ENCODE measurements around the gene ZNF541.
"Not testable (repeated sequence)": the region's sequence is repeated elsewhere in the genome, so short reads cannot be mapped to it uniquely, and the experiment has no call there.

Gene ZNF541

DNA sequence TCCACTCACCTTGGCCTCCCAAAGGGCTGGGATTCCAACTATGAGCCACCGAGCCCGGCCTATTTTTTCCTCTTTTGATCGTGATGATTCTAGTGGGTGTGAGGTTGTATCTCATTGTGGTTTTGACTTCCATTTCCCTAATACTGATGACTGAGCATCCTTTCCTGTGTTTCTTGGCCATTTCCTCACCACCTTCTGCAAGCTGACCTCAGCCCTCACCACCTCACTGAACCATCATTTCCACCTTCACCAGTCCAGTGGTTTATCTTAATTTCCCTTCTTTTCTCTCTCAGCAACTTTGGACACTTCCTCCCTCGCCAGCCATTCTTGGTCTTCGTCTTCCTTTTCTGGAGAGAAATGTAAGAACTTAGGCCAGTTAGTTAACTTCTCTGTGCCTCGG is 23.0 kb upstream of the ZNF541 start:
- WGBS, result 89% methylated on average over 5 of the region's 6 CpGs

DNA sequence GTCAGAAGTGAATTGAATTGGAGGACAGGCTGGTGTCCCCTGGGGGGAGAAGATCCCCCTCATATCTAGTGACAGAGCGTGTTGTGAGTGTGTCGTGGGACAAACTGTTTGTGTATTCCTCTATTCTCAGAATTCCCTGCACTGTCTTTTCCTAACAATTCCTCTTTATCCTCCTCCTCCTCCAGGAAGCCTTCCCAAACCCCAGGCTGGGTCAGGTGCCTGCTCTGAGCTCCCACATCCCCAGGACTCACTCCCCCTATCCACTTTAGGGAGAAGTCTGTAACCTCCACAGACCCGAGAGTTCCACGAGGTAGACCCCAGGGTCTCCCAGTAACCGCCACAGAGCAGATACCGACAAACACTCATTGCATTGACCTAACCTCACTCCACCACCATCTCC is 20.9 kb upstream of the ZNF541 start:
- no peaks in the 10 kb centered on the region for H3K9me3 ChIP-seq (ENCODE audit: insufficient read depth, low read depth, low read length)
- H3K27ac ChIP-seq (ENCODE audit: low read depth, low read length), result no peak overlapping the region
- H3K36me3 ChIP-seq (ENCODE audit: insufficient read depth, low read length), result no peaks in the 10 kb centered on the region
- peaks cover 8% of the 10 kb centered on the region; the same call in 1 of the 2 replicates for H3K4me1 ChIP-seq (ENCODE audit: insufficient read depth, low read length)
- 89% methylated on average over 6 of the region's 6 CpGs for WGBS
- no peak overlapping the region for H3K9ac ChIP-seq (ENCODE audit: low read depth, low read length)
- no peaks in the 10 kb centered on the region for H3K27me3 ChIP-seq (ENCODE audit: insufficient read depth, low read length)
- H3K4me3 ChIP-seq (ENCODE audit: low read length), result no peak overlapping the region

More for the DNA sequence above, 23.0 kb upstream of the ZNF541 start:
- Histone ChIP-seq H3K27ac (ENCODE audit: low read depth, low read length) (no peak overlapping the region), H3K4me1 (ENCODE audit: insufficient read depth, low read length) (peaks cover 13% of the 10 kb centered on the region; the same call in 1 of the 2 replicates), H3K4me3 (ENCODE audit: low read length) (no peak overlapping the region), H3K36me3 (ENCODE audit: insufficient read depth, low read length) (no peaks in the 10 kb centered on the region), H3K27me3 (ENCODE audit: insufficient read depth, low read length) (no peaks in the 10 kb centered on the region), H3K9ac (ENCODE audit: low read depth, low read length) (no peak overlapping the region), H3K9me3 (ENCODE audit: insufficient read depth, low read depth, low read length) (no peaks in the 10 kb centered on the region)

DNA sequence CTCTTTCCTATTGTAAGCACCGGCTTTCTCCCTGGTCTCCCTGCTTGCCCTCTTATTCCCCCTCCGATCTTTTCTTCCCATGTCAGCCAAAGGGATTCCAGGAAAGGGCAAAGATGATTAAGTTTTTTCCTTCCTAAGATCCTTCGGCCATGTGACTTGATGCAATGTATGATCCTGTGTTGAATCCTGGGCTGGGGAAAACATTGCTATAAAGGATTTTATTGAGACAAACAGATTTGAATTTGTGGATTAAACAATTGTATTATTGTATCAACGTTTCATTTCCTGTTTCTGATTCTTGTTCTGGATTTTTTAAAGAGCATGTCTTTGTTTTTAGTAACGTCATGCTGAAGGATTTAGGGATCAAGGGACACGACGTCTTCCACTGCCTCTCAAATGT is 16.9 kb upstream of the ZNF541 start:
- 79% methylated on average over 7 of the region's 7 CpGs for WGBS

DNA sequence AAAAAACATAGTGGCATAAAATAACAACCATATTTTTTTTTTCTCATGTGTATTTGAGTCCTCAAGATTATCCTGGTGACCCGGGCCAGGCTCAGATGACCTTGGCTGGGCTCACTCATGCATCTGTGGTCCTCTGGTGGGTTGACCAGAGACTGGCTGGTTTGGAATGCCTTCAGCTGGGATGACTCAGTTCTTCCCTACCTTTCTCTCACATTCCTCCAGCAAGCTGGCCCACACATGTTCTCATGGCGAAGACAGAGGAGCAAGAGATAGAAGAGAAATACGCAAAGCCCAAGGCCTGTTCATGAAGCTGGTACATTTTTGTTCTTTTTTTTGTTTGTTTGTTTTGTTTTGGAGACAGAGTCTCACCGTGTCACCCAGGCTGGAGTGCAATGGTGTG is 14.3 kb upstream of the ZNF541 start:
- Histone ChIP-seq H3K27ac (ENCODE audit: low read depth, low read length) (no peak overlapping the region), H3K9ac (ENCODE audit: low read depth, low read length) (no peak overlapping the region)
- 98% methylated on average over 4 of the region's 4 CpGs for WGBS

More for the DNA sequence above, 16.9 kb upstream of the ZNF541 start:
- H3K27ac ChIP-seq (ENCODE audit: low read depth, low read length), result no peak overlapping the region
- H3K9me3 ChIP-seq (ENCODE audit: insufficient read depth, low read depth, low read length), result peaks cover 10% of the 10 kb centered on the region; the same call in 1 of the 2 replicates
- H3K4me1 ChIP-seq (ENCODE audit: insufficient read depth, low read length), result no peaks in the 10 kb centered on the region
- no peaks in the 10 kb centered on the region for H3K36me3 ChIP-seq (ENCODE audit: insufficient read depth, low read length)
- H3K27me3 ChIP-seq (ENCODE audit: insufficient read depth, low read length), result no peaks in the 10 kb centered on the region
- no peak overlapping the region for H3K4me3 ChIP-seq (ENCODE audit: low read length)
- no peak overlapping the region for H3K9ac ChIP-seq (ENCODE audit: low read depth, low read length)

DNA sequence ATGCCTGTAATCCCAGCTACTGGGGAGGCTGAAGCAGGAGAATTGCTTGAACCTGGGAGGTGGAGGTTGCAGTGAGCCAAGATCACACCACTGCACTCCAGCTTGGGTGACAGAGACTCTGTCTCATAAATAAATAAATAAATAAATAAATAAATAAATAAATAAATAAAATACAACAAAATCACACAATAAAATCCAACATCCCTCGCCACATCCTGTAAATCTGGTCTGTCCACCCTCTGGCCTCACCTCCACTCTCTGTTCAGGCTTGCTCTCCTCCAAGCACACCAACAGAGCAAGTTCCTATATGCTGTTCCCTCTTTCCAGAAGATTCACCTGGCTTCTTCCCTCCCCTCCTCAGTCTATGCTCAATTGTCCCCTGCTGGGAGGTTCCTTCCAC is 10.2 kb upstream of the ZNF541 start:
- H3K4me1 ChIP-seq (ENCODE audit: insufficient read depth, low read length); H3K27me3 ChIP-seq (ENCODE audit: insufficient read depth, low read length); H3K27ac ChIP-seq (ENCODE audit: low read depth, low read length); H3K4me3 ChIP-seq (ENCODE audit: low read length); H3K36me3 ChIP-seq (ENCODE audit: insufficient read depth, low read length); H3K9ac ChIP-seq (ENCODE audit: low read depth, low read length): not testable (repeated sequence)
- 99% methylated on average over 1 of the region's 1 CpG for WGBS
- H3K9me3 ChIP-seq (ENCODE audit: insufficient read depth, low read depth, low read length), result peaks cover 10% of the 10 kb centered on the region; the same call in 1 of the 2 replicates

More for the DNA sequence above, 14.3 kb upstream of the ZNF541 start:
- no peak overlapping the region for H3K4me3 ChIP-seq (ENCODE audit: low read length)
- H3K36me3 ChIP-seq (ENCODE audit: insufficient read depth, low read length), result no peaks in the 10 kb centered on the region
- no peaks in the 10 kb centered on the region for H3K4me1 ChIP-seq (ENCODE audit: insufficient read depth, low read length)
- H3K27me3 ChIP-seq (ENCODE audit: insufficient read depth, low read length), result no peaks in the 10 kb centered on the region
- peaks cover 10% of the 10 kb centered on the region; the same call in 1 of the 2 replicates for H3K9me3 ChIP-seq (ENCODE audit: insufficient read depth, low read depth, low read length)

DNA sequence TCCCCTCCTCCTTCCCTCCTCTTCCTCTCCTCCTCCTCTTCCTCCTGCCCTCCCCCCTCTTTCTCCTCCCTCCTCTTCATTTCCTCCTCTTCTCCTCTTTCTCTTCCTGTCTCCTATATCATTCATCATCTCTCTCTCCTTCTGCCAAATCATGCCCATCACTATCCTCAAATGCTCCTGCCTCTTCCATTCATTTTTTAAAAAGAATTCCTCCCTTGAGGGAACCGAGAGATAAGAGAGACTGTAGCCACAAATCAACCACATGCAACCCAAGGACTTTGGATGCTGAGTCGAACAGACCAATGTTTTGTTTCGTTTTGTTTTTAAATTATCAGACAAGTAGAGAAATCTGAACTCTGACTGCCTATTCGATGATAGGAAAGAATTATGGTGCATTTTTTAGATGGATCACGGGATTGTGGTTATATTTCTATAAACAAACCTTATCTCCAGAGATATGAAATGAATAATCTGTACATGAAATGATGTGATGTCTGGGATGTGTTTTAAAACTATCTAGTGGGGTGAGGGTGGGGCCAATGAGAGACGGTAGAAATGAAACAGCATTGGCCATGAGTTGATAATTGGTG is 9.5 kb upstream of the ZNF541 start:
- Histone ChIP-seq H3K27ac (ENCODE audit: low read depth, low read length) (no peak overlapping the region), H3K4me3 (ENCODE audit: low read length) (no peak overlapping the region), H3K27me3 (ENCODE audit: insufficient read depth, low read length) (no peaks in the 10 kb centered on the region), H3K4me1 (ENCODE audit: insufficient read depth, low read length) (no peaks in the 10 kb centered on the region), H3K9me3 (ENCODE audit: insufficient read depth, low read depth, low read length) (peaks cover 10% of the 10 kb centered on the region; the same call in 1 of the 2 replicates), H3K9ac (ENCODE audit: low read depth, low read length) (no peak overlapping the region), H3K36me3 (ENCODE audit: insufficient read depth, low read length) (no peaks in the 10 kb centered on the region)
- WGBS, result 88% methylated on average over 5 of the region's 6 CpGs

DNA sequence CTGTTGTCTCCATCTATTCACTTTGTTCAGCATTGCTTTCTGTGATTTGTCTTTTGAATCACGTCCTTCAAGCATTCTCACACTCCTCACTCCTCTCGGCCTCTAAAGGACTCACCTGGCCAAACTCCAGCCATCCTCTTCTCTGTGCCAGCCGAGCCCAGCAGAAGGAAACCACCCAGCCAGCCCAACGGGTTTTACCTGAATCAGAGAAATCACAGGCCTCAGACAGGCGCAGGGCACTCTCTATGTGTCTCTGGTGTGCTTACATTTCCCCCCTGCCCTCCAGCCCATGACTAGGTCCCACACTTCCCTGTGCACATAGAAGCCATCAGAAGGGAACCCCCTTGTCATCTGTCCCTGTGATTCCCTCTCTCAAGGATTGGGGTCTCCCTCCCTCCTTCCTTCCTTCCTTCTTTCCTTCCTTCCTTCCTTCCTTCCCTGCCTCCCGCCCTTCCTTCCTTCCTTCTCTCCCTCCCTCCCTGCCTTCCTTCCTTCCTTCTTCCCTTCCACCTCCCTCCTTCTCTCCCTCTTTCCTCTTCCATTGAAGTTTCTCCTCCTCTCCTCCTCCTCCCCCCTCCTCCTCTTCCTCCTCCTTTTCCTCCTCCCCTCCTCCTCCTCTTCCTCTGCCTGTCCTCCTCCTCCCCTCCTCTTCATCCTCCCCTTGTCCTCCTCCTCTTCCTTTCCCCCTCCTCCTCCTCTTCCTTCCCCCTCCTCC is 8.8 kb upstream of the ZNF541 start:
- WGBS, result 84% methylated on average over 6 of the region's 6 CpGs

DNA sequence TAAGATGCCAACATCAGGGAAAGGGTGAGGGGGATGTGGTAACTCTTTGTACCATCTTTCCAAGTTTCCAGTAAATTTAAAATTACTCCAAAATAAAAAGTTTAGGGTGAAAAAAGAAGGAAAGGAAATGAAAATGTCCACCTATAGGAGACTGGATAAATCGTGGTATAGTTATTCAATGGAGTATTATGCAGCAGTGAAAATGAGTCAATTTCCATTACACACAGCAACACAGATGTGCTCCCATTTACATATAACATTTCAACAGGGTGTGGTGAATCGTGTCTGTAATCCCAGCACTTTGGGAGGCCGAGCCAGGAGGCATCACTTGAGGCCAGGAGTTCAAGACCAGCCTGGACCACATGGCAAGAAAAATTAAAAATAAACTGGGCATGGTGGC is 7.4 kb upstream of the ZNF541 start:
- no peaks in the 10 kb centered on the region for H3K9me3 ChIP-seq (ENCODE audit: insufficient read depth, low read depth, low read length)
- H3K27ac ChIP-seq (ENCODE audit: low read depth, low read length), result no peak overlapping the region
- H3K9ac ChIP-seq (ENCODE audit: low read depth, low read length), result no peak overlapping the region
- no peak overlapping the region for H3K4me3 ChIP-seq (ENCODE audit: low read length)
- WGBS, result 94% methylated on average over 2 of the region's 3 CpGs
- no peaks in the 10 kb centered on the region for H3K36me3 ChIP-seq (ENCODE audit: insufficient read depth, low read length)
- H3K27me3 ChIP-seq (ENCODE audit: insufficient read depth, low read length), result no peaks in the 10 kb centered on the region
- no peaks in the 10 kb centered on the region for H3K4me1 ChIP-seq (ENCODE audit: insufficient read depth, low read length)

More for the DNA sequence above, 8.8 kb upstream of the ZNF541 start:
- Histone ChIP-seq H3K27me3 (ENCODE audit: insufficient read depth, low read length) (no peaks in the 10 kb centered on the region), H3K27ac (ENCODE audit: low read depth, low read length) (no peak overlapping the region), H3K4me1 (ENCODE audit: insufficient read depth, low read length) (no peaks in the 10 kb centered on the region), H3K9me3 (ENCODE audit: insufficient read depth, low read depth, low read length) (peaks cover 10% of the 10 kb centered on the region; the same call in 1 of the 2 replicates), H3K36me3 (ENCODE audit: insufficient read depth, low read length) (no peaks in the 10 kb centered on the region), H3K9ac (ENCODE audit: low read depth, low read length) (no peak overlapping the region), H3K4me3 (ENCODE audit: low read length) (no peak overlapping the region)

DNA sequence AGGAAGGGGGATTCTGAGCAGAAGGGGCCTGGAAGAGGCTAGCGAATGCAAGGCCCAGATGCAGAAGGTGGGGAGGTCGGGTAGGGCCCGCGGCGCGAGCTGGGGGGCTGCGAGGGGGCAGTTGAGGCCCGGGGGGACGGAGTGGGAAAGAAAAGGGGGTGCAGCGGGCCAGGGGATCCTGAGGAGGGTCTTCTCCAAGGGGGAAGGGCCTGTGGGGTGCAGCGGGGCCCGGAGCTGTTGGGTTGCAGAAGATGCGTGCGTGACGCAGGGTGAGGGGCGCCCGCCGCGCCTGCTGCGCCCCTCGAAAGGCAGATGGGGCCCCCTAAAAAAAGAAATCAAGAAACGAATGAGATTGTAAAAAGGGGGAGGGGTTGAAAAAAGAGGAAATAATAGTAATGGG is 313 bp downstream of the ZNF541 start:
- WGBS, result 91% methylated on average over 22 of the region's 22 CpGs
- Histone ChIP-seq H3K9me3 (ENCODE audit: insufficient read depth, low read depth, low read length) (no peaks in the 10 kb centered on the region), H3K27ac (ENCODE audit: low read depth, low read length) (no peak overlapping the region), H3K27me3 (ENCODE audit: insufficient read depth, low read length) (no peaks in the 10 kb centered on the region), H3K4me1 (ENCODE audit: insufficient read depth, low read length) (no peaks in the 10 kb centered on the region), H3K36me3 (ENCODE audit: insufficient read depth, low read length) (no peaks in the 10 kb centered on the region), H3K9ac (ENCODE audit: low read depth, low read length) (no peak overlapping the region), H3K4me3 (ENCODE audit: low read length) (no peak overlapping the region)

DNA sequence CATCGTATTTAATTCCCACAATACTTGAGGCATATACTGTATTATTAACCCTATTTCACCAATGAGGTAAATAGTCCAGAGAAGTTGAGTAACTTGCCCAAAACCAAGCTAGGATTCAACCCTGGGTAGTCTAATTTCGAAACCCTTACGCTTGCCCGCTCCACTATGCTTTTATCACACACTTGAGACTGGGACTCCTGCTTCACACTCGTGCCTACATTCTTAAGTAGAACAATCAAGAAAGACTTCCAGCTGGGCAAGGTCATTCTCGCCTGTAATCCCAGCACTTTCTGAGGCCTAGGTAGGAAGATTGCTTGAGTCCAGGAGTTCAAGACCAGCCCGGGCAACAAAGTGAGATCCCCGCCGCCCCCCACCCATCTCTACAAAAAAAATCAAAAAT is 3.6 kb downstream of the ZNF541 start:
- Histone ChIP-seq H3K4me3 (ENCODE audit: low read length) (no peak overlapping the region), H3K27ac (ENCODE audit: low read depth, low read length) (no peak overlapping the region), H3K9ac (ENCODE audit: low read depth, low read length) (no peak overlapping the region), H3K27me3 (ENCODE audit: insufficient read depth, low read length) (no peaks in the 10 kb centered on the region), H3K36me3 (ENCODE audit: insufficient read depth, low read length) (no peaks in the 10 kb centered on the region), H3K4me1 (ENCODE audit: insufficient read depth, low read length) (no peaks in the 10 kb centered on the region), H3K9me3 (ENCODE audit: insufficient read depth, low read depth, low read length) (no peaks in the 10 kb centered on the region)
- WGBS, result 85% methylated on average over 9 of the region's 9 CpGs

DNA sequence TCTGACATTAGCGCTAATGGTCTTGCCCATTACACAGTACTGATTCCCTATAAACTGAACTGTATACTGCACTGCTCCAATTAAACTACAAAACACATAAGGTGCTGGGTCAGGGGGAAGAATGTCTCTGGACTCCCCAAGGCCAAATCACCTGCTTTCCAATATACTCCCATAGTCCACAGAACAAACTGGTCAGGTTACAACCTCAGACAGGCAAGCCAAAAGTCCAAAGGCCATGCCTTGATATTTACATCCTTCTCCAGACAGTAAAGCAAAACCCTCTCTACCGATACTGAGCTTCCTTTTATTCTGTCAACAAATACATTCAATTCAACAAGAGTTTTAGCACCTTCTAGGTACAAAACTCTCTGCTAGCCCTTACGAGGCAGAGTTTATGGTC is 8.9 kb downstream of the ZNF541 start:
- H3K4me1 ChIP-seq (ENCODE audit: insufficient read depth, low read length), result peaks cover 9% of the 10 kb centered on the region; the same call in 1 of the 2 replicates
- H3K36me3 ChIP-seq (ENCODE audit: insufficient read depth, low read length), result no peaks in the 10 kb centered on the region
- H3K27ac ChIP-seq (ENCODE audit: low read depth, low read length), result no peak overlapping the region
- H3K9ac ChIP-seq (ENCODE audit: low read depth, low read length), result no peak overlapping the region
- H3K27me3 ChIP-seq (ENCODE audit: insufficient read depth, low read length), result no peaks in the 10 kb centered on the region
- H3K4me3 ChIP-seq (ENCODE audit: low read length), result no peak overlapping the region
- no peaks in the 10 kb centered on the region for H3K9me3 ChIP-seq (ENCODE audit: insufficient read depth, low read depth, low read length)
- 93% methylated on average over 3 of the region's 3 CpGs for WGBS
